Measurements from ENCODE around the gene ZNF302. TPM values are rescaled to one million over a fixed set of nuclear protein-coding genes. Genes with fewer than 3 reads are reported as not detected.

ZNF302 gene
- polyA plus RNA-seq, 1 donor from 2014 or later, result 107 TPM

- Histone ChIP-seq H2AFZ (ENCODE audit: low read depth, low read length) (no peak overlapping the region), H3K27ac (ENCODE audit: low read length) (no peak overlapping the region), H3K79me2 (replicated peaks; ENCODE audit: insufficient read depth, low read length) (no peaks in the 10 kb centered on the region), H3K9ac (ENCODE audit: low read length) (no peak overlapping the region), H3K9me2 (ENCODE audit: insufficient read depth, low read length) (no peaks in the 10 kb centered on the region), H3F3A (ENCODE audit: insufficient read depth, low read length, poor library complexity, severe bottlenecking) (no peaks in the 10 kb centered on the region), H3K36me3 (ENCODE audit: insufficient read depth, low read length) (peaks cover 10% of the 10 kb centered on the region), H3K4me3 (ENCODE audit: low read length) (no peak overlapping the region), H3K27me3 (ENCODE audit: insufficient read depth, low read depth, low read length) (no peaks in the 10 kb centered on the region), H3K4me2 (ENCODE audit: low read length) (no peak overlapping the region), H4K20me1 (ENCODE audit: insufficient read depth) (no peaks in the 10 kb centered on the region), H3K9me3 (ENCODE audit: low read length) (peaks cover 11% of the 10 kb centered on the region)
- TF ChIP-seq SMC3 (conservative IDR thresholded peaks at IDR 0.05; ENCODE audit: poor library complexity) (no peak), EP300 (conservative IDR thresholded peaks at IDR 0.05; ENCODE audit: poor library complexity, severe bottlenecking) (no peak), TAF1 (IDR thresholded peaks at IDR 0.05; ENCODE audit: low read depth) (no peak), RAD21 (conservative IDR thresholded peaks at IDR 0.05) (no peak), MXI1 (conservative IDR thresholded peaks at IDR 0.05; ENCODE audit: poor library complexity, severe bottlenecking) (no peak), POLR2AphosphoS5 (IDR thresholded peaks at IDR 0.05) (no peak), EZH2 (IDR thresholded peaks at IDR 0.05; ENCODE audit: borderline replicate concordance, insufficient read depth, low read length, poor library complexity, severe bottlenecking) (no peak)
- TF ChIP-seq, protein P1, sequence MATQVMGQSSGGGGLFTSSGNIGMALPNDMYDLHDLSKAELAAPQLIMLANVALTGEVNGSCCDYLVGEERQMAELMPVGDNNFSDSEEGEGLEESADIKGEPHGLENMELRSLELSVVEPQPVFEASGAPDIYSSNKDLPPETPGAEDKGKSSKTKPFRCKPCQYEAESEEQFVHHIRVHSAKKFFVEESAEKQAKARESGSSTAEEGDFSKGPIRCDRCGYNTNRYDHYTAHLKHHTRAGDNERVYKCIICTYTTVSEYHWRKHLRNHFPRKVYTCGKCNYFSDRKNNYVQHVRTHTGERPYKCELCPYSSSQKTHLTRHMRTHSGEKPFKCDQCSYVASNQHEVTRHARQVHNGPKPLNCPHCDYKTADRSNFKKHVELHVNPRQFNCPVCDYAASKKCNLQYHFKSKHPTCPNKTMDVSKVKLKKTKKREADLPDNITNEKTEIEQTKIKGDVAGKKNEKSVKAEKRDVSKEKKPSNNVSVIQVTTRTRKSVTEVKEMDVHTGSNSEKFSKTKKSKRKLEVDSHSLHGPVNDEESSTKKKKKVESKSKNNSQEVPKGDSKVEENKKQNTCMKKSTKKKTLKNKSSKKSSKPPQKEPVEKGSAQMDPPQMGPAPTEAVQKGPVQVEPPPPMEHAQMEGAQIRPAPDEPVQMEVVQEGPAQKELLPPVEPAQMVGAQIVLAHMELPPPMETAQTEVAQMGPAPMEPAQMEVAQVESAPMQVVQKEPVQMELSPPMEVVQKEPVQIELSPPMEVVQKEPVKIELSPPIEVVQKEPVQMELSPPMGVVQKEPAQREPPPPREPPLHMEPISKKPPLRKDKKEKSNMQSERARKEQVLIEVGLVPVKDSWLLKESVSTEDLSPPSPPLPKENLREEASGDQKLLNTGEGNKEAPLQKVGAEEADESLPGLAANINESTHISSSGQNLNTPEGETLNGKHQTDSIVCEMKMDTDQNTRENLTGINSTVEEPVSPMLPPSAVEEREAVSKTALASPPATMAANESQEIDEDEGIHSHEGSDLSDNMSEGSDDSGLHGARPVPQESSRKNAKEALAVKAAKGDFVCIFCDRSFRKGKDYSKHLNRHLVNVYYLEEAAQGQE (IDR thresholded peaks at IDR 0.05; ENCODE audit: borderline replicate concordance), result no peak
- TF ChIP-seq, protein P2, sequence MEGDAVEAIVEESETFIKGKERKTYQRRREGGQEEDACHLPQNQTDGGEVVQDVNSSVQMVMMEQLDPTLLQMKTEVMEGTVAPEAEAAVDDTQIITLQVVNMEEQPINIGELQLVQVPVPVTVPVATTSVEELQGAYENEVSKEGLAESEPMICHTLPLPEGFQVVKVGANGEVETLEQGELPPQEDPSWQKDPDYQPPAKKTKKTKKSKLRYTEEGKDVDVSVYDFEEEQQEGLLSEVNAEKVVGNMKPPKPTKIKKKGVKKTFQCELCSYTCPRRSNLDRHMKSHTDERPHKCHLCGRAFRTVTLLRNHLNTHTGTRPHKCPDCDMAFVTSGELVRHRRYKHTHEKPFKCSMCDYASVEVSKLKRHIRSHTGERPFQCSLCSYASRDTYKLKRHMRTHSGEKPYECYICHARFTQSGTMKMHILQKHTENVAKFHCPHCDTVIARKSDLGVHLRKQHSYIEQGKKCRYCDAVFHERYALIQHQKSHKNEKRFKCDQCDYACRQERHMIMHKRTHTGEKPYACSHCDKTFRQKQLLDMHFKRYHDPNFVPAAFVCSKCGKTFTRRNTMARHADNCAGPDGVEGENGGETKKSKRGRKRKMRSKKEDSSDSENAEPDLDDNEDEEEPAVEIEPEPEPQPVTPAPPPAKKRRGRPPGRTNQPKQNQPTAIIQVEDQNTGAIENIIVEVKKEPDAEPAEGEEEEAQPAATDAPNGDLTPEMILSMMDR (IDR thresholded peaks at IDR 0.05; ENCODE audit: poor library complexity, severe bottlenecking), result no peak
Measured at GRCh38 chr19:34688592-34688991, 11.1 kb downstream of the ZNF302 start.

DNA sequence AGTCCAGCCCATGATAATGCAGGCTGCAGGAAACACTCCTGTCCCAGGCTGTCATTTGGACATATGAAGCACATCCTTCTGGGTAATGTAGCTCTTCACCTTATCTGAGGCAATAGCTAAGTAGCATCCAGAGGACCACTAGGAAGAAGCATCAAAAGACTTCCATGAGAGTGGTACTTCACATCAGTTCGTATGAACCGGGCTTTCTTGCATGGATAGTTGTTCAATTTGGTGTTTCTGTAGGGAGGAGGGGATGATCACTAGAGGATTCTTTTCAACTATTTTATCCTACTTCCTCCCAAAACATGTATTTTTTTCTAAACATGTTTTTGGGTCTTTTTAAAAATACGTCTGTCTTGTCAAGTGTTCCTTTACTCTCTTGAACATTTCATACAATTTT is 12.9 kb downstream of the ZNF302 start:
- Histone ChIP-seq H3K9ac (ENCODE audit: low read length) (no peak overlapping the region), H2AFZ (ENCODE audit: low read depth, low read length) (no peak overlapping the region), H3K9me3 (ENCODE audit: low read length) (peaks cover 4% of the 10 kb centered on the region), H3K9me2 (ENCODE audit: insufficient read depth, low read length) (no peaks in the 10 kb centered on the region), H3K27me3 (ENCODE audit: insufficient read depth, low read depth, low read length) (no peaks in the 10 kb centered on the region), H3K36me3 (ENCODE audit: insufficient read depth, low read length) (peaks cover under 1% of the 10 kb centered on the region), H3K79me2 (replicated peaks; ENCODE audit: insufficient read depth, low read length) (no peaks in the 10 kb centered on the region), H3K4me2 (ENCODE audit: low read length) (no peak overlapping the region), H3K27ac (ENCODE audit: low read length) (no peak overlapping the region), H4K20me1 (ENCODE audit: insufficient read depth) (no peaks in the 10 kb centered on the region), H3F3A (ENCODE audit: insufficient read depth, low read length, poor library complexity, severe bottlenecking) (no peaks in the 10 kb centered on the region), H3K4me3 (ENCODE audit: low read length) (no peak overlapping the region)
- no peak for TF ChIP-seq EP300 (conservative IDR thresholded peaks at IDR 0.05; ENCODE audit: poor library complexity, severe bottlenecking)
- no peak for TF ChIP-seq TAF1 (IDR thresholded peaks at IDR 0.05; ENCODE audit: low read depth)
- TF ChIP-seq, protein P2 (IDR thresholded peaks at IDR 0.05; ENCODE audit: poor library complexity, severe bottlenecking), result no peak
- TF ChIP-seq RAD21 (conservative IDR thresholded peaks at IDR 0.05), result no peak
- TF ChIP-seq, protein P1 (IDR thresholded peaks at IDR 0.05; ENCODE audit: borderline replicate concordance), result no peak
- TF ChIP-seq EZH2 (IDR thresholded peaks at IDR 0.05; ENCODE audit: borderline replicate concordance, insufficient read depth, low read length, poor library complexity, severe bottlenecking), result no peak
- TF ChIP-seq MXI1 (conservative IDR thresholded peaks at IDR 0.05; ENCODE audit: poor library complexity, severe bottlenecking), result no peak
- no peak for TF ChIP-seq SMC3 (conservative IDR thresholded peaks at IDR 0.05; ENCODE audit: poor library complexity)
- TF ChIP-seq POLR2AphosphoS5 (IDR thresholded peaks at IDR 0.05), result no peak
